GM06990 (cell line): ENCODE data around the gene TRPM2.

Source experiments
- DNase-seq: peaks from one replicate; pipeline ENCODE4 v3.0.0-alpha.2; 2011; ENCODE audit not compliant: insufficient read length; ENCODE audit errors: extremely low read depth
- H3K27me3 ChIP-seq: replicated peaks from 2 replicates; pipeline ENCODE4 v1.6.0; 2011; ENCODE audit warnings: low read length; ENCODE audit not compliant: control insufficient read depth, insufficient read depth
- H3K36me3 ChIP-seq: 2 replicates; pipeline ENCODE4 v1.5.1; 2011; ENCODE audit warnings: low read length; ENCODE audit not compliant: control insufficient read depth, insufficient read depth
- H3K4me3 ChIP-seq: replicated peaks from 2 replicates; pipeline ENCODE4 v1.5.1; 2011; ENCODE audit warnings: low read depth, mild to moderate bottlenecking, control low read depth, low read length
- CTCF ChIP-seq: IDR thresholded peaks from 2 replicates; pipeline ENCODE4 v1.5.1; 2011; ENCODE audit warnings: low read length, control low read depth, mild to moderate bottlenecking, inconsistent platforms; ENCODE audit not compliant: insufficient read depth, poor library complexity, severe bottlenecking

The TRPM2 gene

DNA sequence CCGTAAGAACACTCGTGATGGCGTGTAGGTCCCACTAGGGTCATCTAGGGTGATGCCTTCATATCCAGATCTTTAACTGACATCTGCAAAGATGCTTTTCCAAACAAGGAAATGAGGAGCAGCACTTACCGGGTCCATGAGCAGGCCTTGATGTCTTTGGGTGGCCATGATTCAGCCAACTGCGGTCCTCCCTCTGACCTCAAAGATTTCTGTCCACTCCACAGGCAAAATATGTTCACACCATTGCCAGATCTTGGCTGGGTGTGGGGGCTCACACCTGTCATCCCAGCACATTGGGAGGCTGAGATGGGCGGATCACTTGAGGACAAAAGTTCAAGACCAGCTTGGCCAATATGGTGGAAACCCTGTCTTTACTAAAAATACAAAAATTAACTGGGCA, 18.2 kb downstream of the TRPM2 start:
- no peaks in the 10 kb centered on the region for H3K27me3 ChIP-seq
- DNase-seq, result no peak
- no peaks in the 10 kb centered on the region for H3K36me3 ChIP-seq
- no peak overlapping the region for H3K4me3 ChIP-seq
- no peak for TF ChIP-seq CTCF

GRCh38 chr21:44372616-44373015, 19.2 kb downstream of the TRPM2 start:
- no peak for DNase-seq
- Histone ChIP-seq H3K27me3 (no peaks in the 10 kb centered on the region), H3K36me3 (no peaks in the 10 kb centered on the region), H3K4me3 (no peak overlapping the region)
- no peak for TF ChIP-seq CTCF

- H3K36me3 ChIP-seq, result no peaks in the 10 kb centered on the region; the same call in 1 of the 2 replicates
- no peak overlapping the region for H3K4me3 ChIP-seq
- no peaks in the 10 kb centered on the region for H3K27me3 ChIP-seq
- no peak for DNase-seq
- TF ChIP-seq CTCF, result no peak
Observed at GRCh38 chr21:44374601-44375280, 21.3 kb downstream of the TRPM2 start.

- Histone ChIP-seq H3K27me3 (no peaks in the 10 kb centered on the region), H3K36me3 (no peaks in the 10 kb centered on the region; the same call in 1 of the 2 replicates), H3K4me3 (no peak overlapping the region)
- DNase-seq, result no peak
- no peak for TF ChIP-seq CTCF
Observed at GRCh38 chr21:44375281-44375651, 21.8 kb downstream of the TRPM2 start.

- DNase-seq, result no peak
- Histone ChIP-seq H3K27me3 (no peaks in the 10 kb centered on the region), H3K4me3 (no peak overlapping the region), H3K36me3 (no peaks in the 10 kb centered on the region; the same call in 1 of the 2 replicates)
- TF ChIP-seq CTCF, result no peak
Observed at GRCh38 chr21:44375761-44376241, 22.4 kb downstream of the TRPM2 start.
